GM13977 (cell line): Measurements from ENCODE around the gene SLC2A4RG.

Experiments used
- DNase-seq: peaks from one replicate; pipeline ENCODE4 v3.0.0; 2012; ENCODE audit warnings: low spot score
- CTCF ChIP-seq: IDR thresholded peaks from 2 replicates; pipeline ENCODE4 v1.5.1; 2012; ENCODE audit warnings: mild to moderate bottlenecking, control low read depth; ENCODE audit not compliant: insufficient read depth; ENCODE audit errors: extremely low read depth, missing control alignments
- in situ Hi-C: fragments of 300-500 bp; cut with MboI; formaldehyde crosslinking; loops from one replicate; pipeline ENCODE4 v1.12.0; 2022; ENCODE audit warnings: low sequenced_read_pairs, low pct_unique_long_range_greater_than_20kb, mixed read lengths, inconsistent platforms; ENCODE audit not compliant: unreplicated experiment

Gene SLC2A4RG

GRCh38 chr20:63737945-63738686, 1.5 kb upstream of the SLC2A4RG start:
- DNase-seq = peak; percentile 74
- in situ Hi-C loops = no loop called here
- no peak for TF ChIP-seq CTCF

- peak; percentile 55 for DNase-seq
- no peak for TF ChIP-seq CTCF
- in situ Hi-C loops = no loop called here
Observed at GRCh38 chr20:63738687-63739129, 868 bp upstream of the SLC2A4RG start.

DNA sequence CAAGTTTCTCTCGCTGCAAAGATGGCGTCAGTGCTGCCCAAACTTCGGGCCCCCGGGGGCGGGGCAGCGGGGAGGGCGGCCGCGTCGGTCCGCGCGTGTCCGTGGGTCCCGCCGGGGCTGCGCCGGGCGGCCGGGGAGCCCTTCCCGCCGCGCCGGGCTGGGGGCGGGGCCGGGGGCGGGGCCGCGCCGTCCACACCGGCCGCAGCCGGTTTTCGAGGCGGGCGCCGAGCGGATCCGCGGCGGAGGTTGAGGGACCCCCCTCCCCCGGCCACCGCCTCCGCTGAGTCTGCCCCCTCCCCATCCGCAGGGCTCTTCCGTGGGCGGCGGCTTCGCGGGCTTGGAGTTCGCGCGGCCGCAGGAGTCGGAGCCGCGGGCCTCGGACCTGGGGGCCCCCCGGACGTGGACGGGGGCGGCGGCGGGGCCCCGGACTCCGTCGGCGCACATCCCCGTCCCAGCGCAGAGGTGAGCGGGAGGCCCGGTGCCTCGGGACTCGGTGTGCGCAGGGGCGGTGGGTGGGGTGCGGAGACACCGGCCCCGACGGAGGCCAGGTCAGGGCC, 572 bp downstream of the SLC2A4RG start:
- DNase-seq = peak; percentile 80
- in situ Hi-C loops = no loop called here
- no peak for TF ChIP-seq CTCF

GRCh38 chr20:63740627-63741353, 1.2 kb downstream of the SLC2A4RG start:
- TF ChIP-seq CTCF = peak; percentile 22
- peak; percentile 79 for DNase-seq
- in situ Hi-C loops = no loop called here

DNA sequence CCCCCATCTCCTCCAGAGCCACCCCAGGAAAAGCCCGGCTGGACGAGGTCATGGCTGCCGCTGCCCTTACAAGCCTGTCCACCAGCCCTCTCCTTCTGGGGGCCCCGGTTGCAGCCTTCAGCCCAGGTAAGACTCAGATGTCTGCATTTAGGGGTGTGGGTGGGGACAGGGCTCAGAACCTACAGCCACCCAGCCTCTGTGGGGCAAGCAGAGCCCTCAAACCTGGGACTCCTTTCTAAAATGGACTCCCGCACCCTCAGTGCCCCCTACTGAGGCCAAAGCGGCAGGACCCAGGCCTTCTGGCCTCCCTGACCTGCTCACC, 1.7 kb downstream of the SLC2A4RG start:
- no peak for DNase-seq
- no peak for TF ChIP-seq CTCF
- in situ Hi-C loops = no loop called here

GRCh38 chr20:63741676-63742380, 2.3 kb downstream of the SLC2A4RG start:
- DNase-seq = peak; percentile 36
- TF ChIP-seq CTCF = no peak
- in situ Hi-C loops = no loop called here
